ENCODE data around the gene PKN3.
A peak's percentile ranks its signal among the peaks of the same experiment; 100 is the strongest.
"Not testable (repeated sequence)": the region's sequence is repeated elsewhere in the genome, so short reads cannot be mapped to it uniquely, and the experiment has no call there.

PKN3 gene

DNA sequence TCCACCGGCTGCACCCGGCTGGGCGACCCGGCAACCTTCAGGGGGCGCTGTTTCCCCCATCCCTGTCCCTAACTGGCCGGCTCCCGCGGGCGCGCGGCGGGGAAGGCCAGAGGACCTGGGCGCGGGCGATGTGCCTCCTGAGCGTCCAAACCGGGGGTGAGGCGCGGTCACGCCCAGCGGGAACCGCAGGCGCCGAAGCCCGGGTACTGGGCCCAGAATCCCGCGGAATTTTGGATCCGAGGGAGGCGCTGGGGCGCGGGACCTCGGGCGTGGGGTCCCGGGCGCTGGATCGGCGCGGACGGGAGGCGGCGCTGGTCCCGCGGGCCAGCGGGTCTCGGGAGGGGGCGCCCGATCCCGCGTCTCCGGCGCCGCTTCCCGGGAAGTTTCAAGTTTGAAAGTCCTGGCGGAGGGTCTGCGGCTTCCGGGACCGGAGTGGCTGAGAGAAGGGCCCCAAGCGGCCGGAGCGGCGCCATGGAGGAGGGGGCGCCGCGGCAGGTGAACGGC lies at the start of gene PKN3:
PKN3 (plus strand) TSS at position 59 of the 504 bp plus-strand sequence; CDS start at position 472, 413 bp downstream.
- no peak for DNase-seq

DNA sequence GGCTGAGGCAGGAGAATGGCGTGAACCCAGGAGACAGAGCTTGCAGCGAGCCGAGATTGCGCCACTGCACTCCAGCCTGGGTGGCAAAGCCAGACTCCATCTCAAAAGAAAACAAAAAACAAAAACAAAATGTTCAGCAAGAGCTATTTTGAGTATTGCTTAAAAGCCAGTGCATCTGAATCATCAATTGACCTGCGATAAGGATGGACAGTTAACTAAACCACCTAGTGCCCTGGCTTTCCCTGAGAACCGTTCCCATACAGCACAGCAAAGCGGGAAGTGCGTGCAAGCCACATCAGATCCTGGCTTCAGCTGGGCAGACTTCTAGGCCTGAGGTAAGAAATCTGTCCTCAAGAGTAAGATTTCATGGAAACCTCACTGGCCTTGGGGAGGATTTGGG lies 48.4 kb upstream of the PKN3 start:
- no peak for DNase-seq

- no peak for DNase-seq
These were observed 47.8 kb upstream of the PKN3 start for GRCh38 chr9:128654481-128654880.

DNA sequence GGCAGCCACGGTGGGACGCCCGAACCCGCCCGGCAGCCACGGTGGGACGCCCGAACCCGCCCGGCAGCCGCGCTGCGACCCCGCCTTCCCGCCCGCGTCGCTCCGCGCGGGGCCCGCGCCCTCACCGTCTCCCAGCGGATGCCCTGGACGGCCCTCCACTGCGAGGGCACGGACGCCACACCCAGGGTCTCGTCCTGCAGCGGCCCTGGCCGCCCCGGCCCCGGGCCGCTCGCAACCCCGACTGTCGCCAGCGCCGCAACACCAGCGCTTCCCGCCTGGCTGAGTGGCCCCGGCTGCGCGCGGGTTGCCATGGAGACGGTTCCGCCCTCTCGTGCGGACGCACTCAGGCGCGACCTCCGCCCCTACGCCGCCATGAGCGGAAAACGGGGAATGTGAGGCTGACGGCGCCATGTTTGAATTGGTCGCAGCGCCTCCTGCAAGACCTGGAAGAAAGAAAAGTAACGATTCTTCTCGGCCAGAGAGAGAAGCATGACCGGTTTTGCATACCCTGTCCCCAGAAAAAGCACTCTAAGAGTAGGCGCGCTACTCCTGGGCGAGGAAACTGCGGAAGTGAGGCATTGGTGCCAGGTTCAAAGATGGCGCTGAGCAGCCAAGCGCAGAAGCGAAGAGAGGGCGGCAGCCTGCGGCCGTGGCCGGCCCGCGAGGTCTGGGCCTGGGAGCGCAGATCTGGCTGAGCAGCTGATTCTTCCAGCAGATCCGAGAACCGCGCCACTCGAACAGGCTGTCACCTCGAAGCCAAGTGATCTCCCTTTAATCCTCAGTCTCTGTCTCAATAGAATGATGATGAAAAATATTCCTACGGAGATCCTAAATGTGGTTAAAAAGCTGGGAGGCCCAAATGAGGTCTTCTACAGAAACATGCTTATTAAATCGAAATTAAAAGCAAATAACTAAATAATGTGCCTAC lies 45.6 kb upstream of the PKN3 start, which contains the start of gene DYNC2I2:
DYNC2I2 (minus strand) TSS at position 432 of the 928 bp plus-strand sequence; CDS start at position 311, 121 bp downstream.
- peak; percentile 90 for DNase-seq

GRCh38 chr9:128657344-128657704 lies 45.0 kb upstream of the PKN3 start:
- no peak for DNase-seq

DNA sequence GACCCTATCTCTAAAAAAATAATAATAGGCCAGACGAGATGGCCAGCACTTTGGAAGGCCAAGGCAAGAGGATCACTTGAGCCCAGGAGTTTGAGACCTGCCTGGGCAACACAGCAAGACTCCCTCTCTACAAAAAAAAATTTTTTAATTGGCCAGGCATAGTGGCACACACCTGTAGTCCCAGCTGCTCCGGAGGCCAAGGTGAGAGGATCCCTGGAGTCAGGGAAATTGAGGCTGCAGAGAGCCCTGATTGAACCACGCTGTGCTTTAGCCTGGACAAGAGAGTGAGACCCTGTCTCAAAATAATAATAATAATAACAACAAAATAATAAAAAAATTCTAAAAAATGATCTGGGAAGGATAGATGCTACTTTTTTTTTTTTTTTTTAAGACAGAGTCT lies 44.5 kb upstream of the PKN3 start:
- no peak for DNase-seq

GRCh38 chr9:128666481-128666941 lies 35.8 kb upstream of the PKN3 start:
- DNase-seq, result not testable (repeated sequence)

GRCh38 chr9:128669786-128670185 lies 32.5 kb upstream of the PKN3 start:
- DNase-seq, result no peak

- DNase-seq, result no peak
These were observed 26.9 kb upstream of the PKN3 start for GRCh38 chr9:128675382-128675781.

DNA sequence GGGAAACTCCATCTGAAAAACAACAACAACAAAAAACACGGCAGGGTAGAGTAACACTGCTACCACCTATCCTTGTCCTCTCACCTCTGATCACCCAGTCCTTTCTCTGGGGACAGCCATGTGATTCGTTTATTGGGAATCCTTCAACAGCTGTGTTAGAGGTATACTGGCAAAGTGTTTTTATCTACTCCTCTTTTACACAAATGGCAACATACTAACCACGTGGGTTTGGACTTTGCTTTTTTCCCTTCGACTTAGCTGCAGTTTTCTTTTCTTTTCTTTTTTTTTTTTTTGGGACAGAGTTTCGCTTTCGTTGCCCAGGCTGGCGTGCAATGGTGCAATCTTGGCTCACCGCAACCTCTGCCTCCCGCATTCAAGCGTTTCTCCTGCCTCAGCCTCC lies 24.5 kb upstream of the PKN3 start:
- DNase-seq, result no peak

DNA sequence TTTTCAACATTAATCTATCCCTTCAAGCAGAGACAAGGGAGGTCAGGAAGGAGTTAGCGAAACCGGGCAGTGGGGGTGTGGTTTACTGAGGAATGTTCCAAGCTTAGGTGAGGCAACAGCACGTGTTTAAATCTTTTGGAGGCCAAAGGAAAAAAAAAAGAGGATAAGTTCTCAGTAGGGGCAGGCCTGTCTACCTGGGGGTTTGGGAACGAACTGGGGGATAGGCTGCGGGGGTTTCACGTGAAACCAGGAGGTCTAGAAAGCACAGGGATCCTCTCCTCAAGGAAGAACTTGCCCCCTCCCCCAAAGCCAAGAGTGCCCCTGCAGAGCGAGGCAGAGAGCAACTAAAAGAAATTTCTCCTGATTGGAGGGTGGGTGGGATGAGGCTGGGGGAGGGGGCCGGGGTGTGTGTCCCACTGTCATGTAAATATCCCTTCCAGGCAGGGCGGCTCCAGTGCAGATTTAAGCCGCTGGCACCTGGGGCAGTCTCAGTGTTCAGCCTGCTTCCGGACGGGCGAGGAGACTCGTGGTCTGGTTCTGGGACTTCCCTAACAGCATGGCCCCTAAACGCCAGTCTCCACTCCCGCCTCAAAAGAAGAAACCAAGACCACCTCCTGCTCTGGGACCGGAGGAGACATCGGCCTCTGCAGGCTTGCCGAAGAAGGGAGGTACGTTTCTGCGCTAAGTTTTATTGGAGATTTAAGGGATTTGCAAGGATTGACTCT lies 18.8 kb upstream of the PKN3 start:
- no peak for DNase-seq

- DNase-seq, result no peak
These were observed 18.3 kb upstream of the PKN3 start for GRCh38 chr9:128684065-128684324.

GRCh38 chr9:128684325-128685199 lies 17.7 kb upstream of the PKN3 start:
- peak; percentile 53 for DNase-seq

DNA sequence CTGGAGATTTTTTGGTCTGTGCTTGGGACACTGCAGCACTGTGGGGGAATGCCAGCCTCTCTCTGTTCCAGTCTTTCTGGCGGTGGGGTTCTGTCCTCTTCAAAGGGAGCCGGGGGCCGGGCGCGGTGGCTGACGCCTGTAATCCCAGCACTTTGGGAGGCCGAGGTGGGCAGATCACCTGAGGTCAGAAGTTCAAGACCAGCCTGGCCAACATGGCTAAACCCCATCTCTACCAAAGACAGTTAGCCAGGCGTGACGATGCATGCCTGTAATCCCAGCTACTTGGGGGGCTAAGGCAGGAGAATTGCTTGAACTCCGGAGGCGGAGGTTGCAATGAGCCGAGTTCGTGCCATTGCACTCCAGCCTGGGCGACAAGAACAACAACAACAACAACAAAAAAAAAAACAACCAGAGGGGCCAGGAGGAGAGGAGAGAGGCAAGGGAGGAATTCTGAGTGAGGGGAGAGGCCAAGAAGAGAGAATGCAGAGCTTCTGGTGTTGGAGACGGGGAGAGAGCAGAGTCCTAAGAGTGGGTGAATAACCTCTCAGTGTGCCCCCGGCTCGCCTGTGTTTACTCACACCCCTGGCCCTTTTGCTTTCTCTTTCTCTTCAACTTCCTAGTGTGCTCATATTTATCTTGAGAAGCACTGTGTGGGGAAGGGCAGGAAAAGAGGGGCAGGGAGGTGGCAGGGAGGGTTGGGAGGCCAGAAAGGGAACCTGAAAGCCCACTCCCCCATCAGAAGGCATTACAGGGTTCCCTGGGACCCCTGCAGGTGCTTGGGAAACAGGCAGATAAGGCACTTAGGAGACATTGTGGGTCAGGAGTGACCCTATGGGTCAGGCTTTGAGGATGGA lies 16.4 kb upstream of the PKN3 start:
- DNase-seq, result no peak

DNA sequence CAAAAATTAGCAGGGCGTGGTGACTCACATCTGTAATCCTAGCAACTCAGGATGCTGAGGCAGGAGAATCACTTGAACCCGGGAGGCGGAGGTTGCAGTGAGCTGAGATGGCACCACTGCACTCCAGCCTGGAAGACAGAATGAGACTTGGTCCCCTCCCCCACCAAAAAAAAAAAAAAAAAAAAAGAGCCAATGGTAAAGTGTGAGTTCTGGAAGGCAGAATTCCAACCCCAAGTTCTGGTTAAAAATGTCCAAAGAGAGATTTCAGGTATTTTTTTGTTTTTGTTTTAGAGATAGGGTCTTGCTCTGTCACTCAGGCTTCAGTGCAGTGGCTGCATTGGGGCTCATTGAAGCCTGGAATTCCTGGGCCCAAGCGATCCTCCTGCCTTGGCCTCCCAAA lies 14.8 kb upstream of the PKN3 start:
- DNase-seq, result no peak

DNA sequence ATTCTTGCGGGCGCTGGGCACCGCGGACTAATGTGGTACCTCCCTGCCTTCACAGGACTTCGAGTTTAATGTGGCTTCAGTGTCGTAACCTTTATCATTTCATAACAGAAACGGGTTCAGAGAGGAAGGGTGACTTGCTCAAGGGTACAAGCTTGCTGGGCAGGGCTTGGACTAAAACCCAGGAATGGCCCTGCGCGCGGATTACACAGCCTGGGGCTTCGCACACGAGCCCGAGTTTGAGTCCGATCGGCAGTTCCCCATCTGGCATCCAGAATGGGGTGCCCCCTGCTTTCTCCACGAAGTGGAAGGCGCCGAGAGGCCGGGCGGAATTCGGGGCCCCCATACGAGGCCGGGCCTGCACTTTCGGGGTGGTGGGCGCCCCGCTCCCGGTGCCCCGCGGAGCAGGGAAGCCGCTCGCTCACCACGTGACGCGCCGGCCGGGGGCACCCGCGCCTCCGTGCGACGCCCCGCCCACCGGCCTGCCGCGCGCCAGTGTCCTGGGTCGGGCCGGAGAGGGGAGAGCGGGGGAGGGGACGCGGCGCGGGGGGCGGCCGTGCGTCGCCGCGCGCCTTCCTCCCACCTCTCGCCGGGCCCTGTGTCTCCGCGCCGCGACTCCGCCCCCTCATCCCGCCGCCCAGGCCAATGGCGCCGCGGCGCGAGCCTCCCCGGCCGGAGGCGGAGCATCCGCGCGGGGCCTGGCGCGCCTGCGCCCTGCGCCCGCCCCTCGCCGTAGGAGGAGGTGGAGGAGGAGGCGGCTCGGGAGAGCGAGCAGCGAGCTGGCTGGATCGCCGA lies 13.6 kb upstream of the PKN3 start, which contains the start of gene SET:
SET (plus strand) TSS at position 722 of the 792 bp plus-strand sequence. CDS start 361 bp downstream, outside the sequence.
- peak; percentile 87 for DNase-seq

DNA sequence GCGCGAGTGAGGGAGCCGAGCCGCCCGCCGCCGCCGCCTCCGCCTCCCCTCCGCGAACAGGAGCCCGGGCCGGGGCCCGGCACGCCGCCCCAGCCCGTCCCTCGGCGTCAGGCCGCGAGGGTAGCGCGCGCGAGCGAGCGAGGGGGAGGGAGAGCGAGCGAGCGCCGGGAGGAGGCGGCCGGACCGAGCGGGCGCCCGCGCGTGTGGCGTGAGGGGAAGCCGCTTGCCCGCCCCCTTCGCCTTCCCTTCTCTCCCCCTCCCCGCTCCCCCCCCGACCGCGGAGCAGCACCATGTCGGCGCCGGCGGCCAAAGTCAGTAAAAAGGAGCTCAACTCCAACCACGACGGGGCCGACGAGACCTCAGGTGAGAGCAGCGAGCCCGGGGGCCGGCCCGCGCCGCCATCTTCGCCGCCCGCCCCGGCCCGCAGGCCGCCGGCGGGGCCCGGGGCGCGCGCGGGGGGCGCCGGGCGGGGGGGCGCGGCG lies 13.0 kb upstream of the PKN3 start:
- DNase-seq, result no peak

DNA sequence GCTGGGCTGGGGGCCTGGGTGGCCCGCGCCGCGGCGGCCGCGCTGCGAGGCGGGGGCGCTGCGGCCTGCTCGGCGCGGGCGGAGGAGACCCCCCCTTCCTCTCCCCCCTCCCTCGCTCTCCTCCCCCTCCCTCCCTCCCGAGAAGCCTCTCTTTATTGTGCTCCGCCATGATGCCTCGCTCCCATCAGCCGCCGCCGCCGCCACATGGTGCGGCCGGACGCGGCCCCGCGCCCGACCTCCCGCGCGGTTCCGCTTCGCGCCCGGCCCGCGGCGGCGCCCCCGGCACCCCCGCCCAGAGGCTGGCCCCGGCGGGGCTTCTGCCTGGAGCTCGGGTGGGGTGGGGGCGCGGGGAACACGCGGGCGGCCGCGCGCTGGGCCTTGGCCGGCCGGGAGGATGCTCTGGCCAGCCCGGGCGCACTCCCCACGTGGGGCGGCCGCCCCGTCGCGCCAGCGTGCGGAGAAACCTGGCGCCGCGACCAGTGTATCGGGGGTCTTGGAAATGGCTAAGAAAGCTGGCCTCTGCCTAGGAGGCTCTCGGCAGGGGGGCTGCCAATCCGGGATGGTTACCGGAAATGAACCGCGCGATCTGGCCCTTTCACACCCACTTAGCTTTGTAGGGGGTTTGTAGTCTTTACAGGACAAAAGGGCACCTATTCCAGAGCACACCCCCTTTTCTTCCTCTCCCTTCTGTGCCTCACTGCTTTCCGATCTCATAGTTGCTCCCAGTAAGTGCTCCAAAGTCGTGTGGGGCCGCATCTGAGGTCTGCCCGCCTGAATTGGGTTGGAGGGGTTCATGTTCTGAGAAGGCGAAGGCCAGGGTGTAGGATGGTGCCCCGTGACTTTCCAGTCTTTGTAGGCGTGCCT lies 12.3 kb upstream of the PKN3 start:
- no peak for DNase-seq

DNA sequence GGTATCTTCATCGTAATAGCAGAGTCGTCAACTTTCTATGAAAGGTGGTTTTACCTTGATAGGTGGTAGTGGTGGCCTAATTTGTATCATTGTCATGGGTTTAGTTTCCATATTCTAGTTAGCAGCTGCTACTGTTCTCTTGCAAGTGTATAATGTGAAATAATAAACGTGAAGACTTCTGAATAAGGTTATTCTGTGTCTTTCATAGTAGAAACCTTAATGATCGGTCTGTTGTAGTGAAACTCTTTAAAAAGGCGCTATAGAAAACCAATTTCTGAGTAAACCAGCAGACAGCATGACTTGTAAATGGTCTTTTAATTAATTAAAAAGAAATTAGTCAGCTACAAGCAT lies 11.6 kb upstream of the PKN3 start:
- no peak for DNase-seq

DNA sequence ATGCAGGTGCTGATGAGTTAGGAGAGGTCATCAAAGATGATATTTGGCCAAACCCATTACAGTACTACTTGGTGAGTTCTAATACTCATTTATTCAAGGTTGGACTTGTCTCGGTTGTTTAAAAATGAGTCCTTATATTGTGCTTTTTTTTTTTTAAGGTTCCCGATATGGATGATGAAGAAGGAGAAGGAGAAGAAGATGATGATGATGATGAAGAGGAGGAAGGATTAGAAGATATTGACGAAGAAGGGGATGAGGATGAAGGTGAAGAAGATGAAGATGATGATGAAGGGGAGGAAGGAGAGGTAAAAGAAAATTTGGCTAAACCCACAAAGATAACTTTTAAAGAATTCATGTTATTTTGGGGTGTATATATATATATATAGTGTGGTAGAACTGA lies 8.6 kb upstream of the PKN3 start:
- DNase-seq, result not testable (repeated sequence)

All from NCI-H1417 treated with DMSO at 0.1 percent for 48 hours (cell line).